AG04450 (cell line): ENCODE results near the gene GCH1. TPM values are rescaled to one million over a fixed set of nuclear protein-coding genes. Genes with fewer than 3 reads are reported as not detected.
A peak's percentile ranks its signal among the peaks of the same experiment; 100 is the strongest.
"Not testable (repeated sequence)": the region's sequence is repeated elsewhere in the genome, so short reads cannot be mapped to it uniquely, and the experiment has no call there.

Experiments
- CTCF ChIA-PET: fragments of 300-600, 350-600 bp; formaldehyde crosslinking; extraction: SDS; loops from one replicate; lab custom pipeline; 2022; ENCODE audit warnings: antibody characterized with exemption, inconsistent platforms; lab: Charles Lee
- POLR2A ChIA-PET: fragments of 350-600 bp; formaldehyde crosslinking; extraction: SDS; loops from one replicate; lab custom pipeline; 2021; ENCODE audit warnings: antibody characterized with exemption, inconsistent platforms; lab: Yijun Ruan, JAX
- DNase-seq: peaks from one replicate; pipeline ENCODE4 v3.0.0-alpha.2; 2011; ENCODE audit warnings: low read depth, low spot score
- H3K27ac ChIP-seq: one replicate; pipeline ENCODE4 v1.5.1; 2012; ENCODE audit warnings: low read depth, low read length, control low read depth
- H3K27me3 ChIP-seq: one replicate; pipeline ENCODE4 v1.6.0; 2012; ENCODE audit warnings: low read length; ENCODE audit not compliant: control insufficient read depth, insufficient read depth
- H3K4me3 ChIP-seq: 2 replicates; pipeline ENCODE4 v1.5.1; 2011; ENCODE audit warnings: mild to moderate bottlenecking, low read depth, low read length, control low read depth
- H3K9me3 ChIP-seq: 2 replicates; pipeline ENCODE4 v1.5.1; 2012; ENCODE audit warnings: low read length; ENCODE audit not compliant: control insufficient read depth, insufficient read depth
- CTCF ChIP-seq: IDR thresholded peaks from 2 replicates; pipeline ENCODE4 v1.5.1; 2011; ENCODE audit warnings: low read depth, low read length, control low read depth, inconsistent platforms
- polyA plus RNA-seq: library from polyadenylated mRNA; depleted of rRNA; stranded (reverse); fragments of >200 nt; gene quantifications from 2 replicates; pipeline ENCODE4 v1.2.3, GENCODE V29; 2011

Gene GCH1
- polyA plus RNA-seq, 1 experiment = 0.88 TPM

- Histone ChIP-seq H3K27me3 (peaks cover 23% of the 10 kb centered on the region), H3K27ac (no peak overlapping the region), H3K4me3 (no peak overlapping the region), H3K9me3 (no peaks in the 10 kb centered on the region)
- ChIA-PET CTCF (no interaction called here), POLR2A (no interaction called here)
- TF ChIP-seq CTCF = no peak
- no peak for DNase-seq
These were observed 7.4 kb upstream of the GCH1 start for GRCh38 chr14:54909817-54910558.

- CTCF ChIA-PET, DNase-seq, H3K9me3 ChIP-seq, H3K4me3 ChIP-seq, H3K27ac ChIP-seq: not testable (repeated sequence)
- POLR2A ChIA-PET = interaction anchor here (0.6 to 0.7 kb wide), 2 partner anchors 11 to 38 kb away, joined by 3 read pairs; no protein-coding TSS in a partner anchor
- peaks cover 28% of the 10 kb centered on the region for H3K27me3 ChIP-seq
These were observed 6.3 kb upstream of the GCH1 start for GRCh38 chr14:54908973-54909372.

- H3K9me3 ChIP-seq = no peaks in the 10 kb centered on the region
- ChIA-PET CTCF (interaction anchor here (1.0 kb wide), 1 partner anchor 14 kb away, joined by 3 read pairs; no protein-coding TSS in a partner anchor), POLR2A (no interaction called here)
- peaks cover 30% of the 10 kb centered on the region for H3K27me3 ChIP-seq
- no peak for TF ChIP-seq CTCF
- H3K4me3 ChIP-seq = no peak overlapping the region
- H3K27ac ChIP-seq = no peak overlapping the region
- no peak for DNase-seq
These were observed 5.6 kb upstream of the GCH1 start for GRCh38 chr14:54908190-54908589.

DNA sequence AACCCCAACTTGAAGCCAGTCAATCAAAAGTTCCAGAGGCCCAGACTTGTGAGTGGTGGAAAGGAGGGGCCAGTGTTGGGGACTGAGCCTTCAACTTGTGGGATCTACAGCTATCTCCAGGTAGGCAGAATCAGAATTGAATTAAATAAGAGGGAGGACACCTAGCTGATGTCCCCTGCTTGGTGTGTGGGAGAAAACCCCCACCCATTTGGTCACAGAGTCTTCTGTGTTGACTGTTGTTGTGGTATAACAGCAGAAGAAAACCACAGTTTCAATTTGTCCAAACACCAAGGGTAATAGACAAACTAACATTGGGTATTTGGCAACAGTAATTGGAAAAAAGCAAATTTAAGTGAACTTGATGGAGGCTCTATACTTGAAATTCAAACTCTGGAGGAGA lies 3.4 kb upstream of the GCH1 start:
- POLR2A ChIA-PET = no interaction called here
- H3K27me3 ChIP-seq = peaks cover 30% of the 10 kb centered on the region
- CTCF ChIA-PET = no interaction called here
- H3K9me3 ChIP-seq = no peaks in the 10 kb centered on the region
- no peak overlapping the region for H3K27ac ChIP-seq
- TF ChIP-seq CTCF = no peak
- no peak for DNase-seq
- H3K4me3 ChIP-seq = no peak overlapping the region

DNA sequence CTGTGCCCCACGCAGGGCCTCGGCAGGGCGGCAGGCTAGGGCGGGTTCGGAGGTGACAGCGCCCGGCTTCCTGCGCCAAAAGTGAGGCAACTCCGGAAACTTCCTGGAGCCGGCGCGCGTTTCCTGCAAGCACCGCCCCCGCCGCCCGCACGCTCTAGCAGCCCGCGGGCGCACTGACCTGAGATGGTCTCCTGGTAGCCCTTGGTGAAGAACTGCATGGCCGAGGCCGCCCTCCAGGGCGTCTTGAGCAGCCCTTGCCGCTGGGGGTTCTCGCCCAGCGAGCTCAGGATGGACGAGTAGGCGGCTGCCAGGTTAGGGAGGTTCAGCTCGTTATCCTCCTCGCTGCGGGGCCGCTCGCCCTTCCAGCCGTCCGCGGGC lies 494 bp downstream of the GCH1 start:
- Histone ChIP-seq H3K4me3 (peak overlapping the region; percentile 77), H3K27me3 (peaks cover 27% of the 10 kb centered on the region), H3K9me3 (no peaks in the 10 kb centered on the region), H3K27ac (no peak overlapping the region)
- ChIA-PET CTCF (interaction anchor here (1.0 kb wide), 1 partner anchor 22 kb away, joined by 6 read pairs; no protein-coding TSS in a partner anchor), POLR2A (no interaction called here)
- DNase-seq = no peak
- TF ChIP-seq CTCF = peak; percentile 16
